ENCODE data around the gene PRKCA.
A peak's percentile ranks its signal among the peaks of the same experiment; 100 is the strongest.

The PRKCA gene

GRCh38 chr17:66540131-66540781 is 237.8 kb downstream of the PRKCA start:
- H3K4me3 ChIP-seq (ENCODE audit: control insufficient read depth, low read depth, low read length), result peak overlapping the region; percentile 9
- no peak for TF ChIP-seq CTCF (conservative IDR thresholded peaks at IDR 0.05; ENCODE audit: control insufficient read depth, insufficient read depth, low read depth, low read length)
- DNase-seq (ENCODE audit: low read depth), result peak; percentile 95

DNA sequence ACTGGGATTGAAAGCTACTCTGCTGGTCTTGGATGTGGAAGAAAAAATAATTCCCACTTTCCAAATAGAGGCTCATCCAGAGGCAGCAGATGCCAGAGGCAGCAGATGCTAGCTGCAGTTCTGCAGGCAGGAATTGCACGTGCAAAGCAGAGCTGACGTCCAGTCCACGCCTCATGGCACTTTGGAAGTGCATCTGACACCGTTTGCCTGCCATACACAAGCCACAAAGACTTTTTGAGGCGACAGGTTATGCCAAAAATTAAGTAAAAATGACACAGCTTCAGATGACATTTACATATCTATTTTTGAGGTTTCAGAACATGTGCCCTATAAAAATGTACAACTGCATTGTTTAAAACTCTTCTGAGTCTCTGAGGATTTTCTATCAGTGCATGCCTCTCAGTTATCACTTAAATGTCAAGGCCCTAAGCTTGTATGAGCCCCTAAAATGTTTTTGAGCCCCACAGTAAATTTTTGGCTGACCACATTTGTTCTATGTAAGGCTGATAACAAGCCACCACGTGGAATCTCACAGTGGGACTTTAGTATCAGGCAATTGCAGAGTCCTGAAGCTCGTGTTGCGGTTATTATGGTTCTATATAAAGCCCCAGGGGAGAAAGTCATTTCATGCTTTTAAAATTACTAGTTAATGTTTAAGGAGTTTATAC is 239.2 kb downstream of the PRKCA start:
- no peak for TF ChIP-seq CTCF (conservative IDR thresholded peaks at IDR 0.05; ENCODE audit: control insufficient read depth, insufficient read depth, low read depth, low read length)
- no peak overlapping the region for H3K4me3 ChIP-seq (ENCODE audit: control insufficient read depth, low read depth, low read length)
- no peak for DNase-seq (ENCODE audit: low read depth)

- no peak for TF ChIP-seq CTCF (conservative IDR thresholded peaks at IDR 0.05; ENCODE audit: control insufficient read depth, insufficient read depth, low read depth, low read length)
- DNase-seq (ENCODE audit: low read depth), result peak; percentile 70
Observed at GRCh38 chr17:66542129-66542966, 239.9 kb downstream of the PRKCA start.

GRCh38 chr17:66542967-66543520 is 240.6 kb downstream of the PRKCA start:
- DNase-seq (ENCODE audit: low read depth), result peak; percentile 63
- H3K4me3 ChIP-seq (ENCODE audit: control insufficient read depth, low read depth, low read length), result no peak overlapping the region
- TF ChIP-seq CTCF (conservative IDR thresholded peaks at IDR 0.05; ENCODE audit: control insufficient read depth, insufficient read depth, low read depth, low read length), result no peak

More at GRCh38 chr17:66542129-66542966, 239.9 kb downstream of the PRKCA start:
- no peak overlapping the region for H3K4me3 ChIP-seq (ENCODE audit: control insufficient read depth, low read depth, low read length)

DNA sequence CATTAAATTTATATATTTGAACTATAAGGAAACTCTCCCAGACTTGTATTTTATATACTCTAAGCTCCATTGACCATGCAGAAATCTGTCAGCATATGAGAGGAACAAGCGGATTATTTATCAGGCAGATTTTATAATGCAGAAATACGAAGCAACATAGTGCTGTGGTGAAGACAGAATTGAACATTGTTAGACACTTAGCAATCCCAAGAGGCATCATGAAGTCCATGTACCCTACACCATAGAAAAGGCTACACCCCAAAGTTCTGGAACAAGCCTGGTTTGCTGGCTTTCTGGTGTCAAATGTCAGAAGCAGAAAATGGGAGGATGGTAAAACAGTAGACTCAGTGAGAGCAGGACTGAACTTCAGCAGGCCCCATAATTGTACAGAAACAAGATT is 241.1 kb downstream of the PRKCA start:
- DNase-seq (ENCODE audit: low read depth), result peak; percentile 23
- no peak for TF ChIP-seq CTCF (conservative IDR thresholded peaks at IDR 0.05; ENCODE audit: control insufficient read depth, insufficient read depth, low read depth, low read length)
- no peak overlapping the region for H3K4me3 ChIP-seq (ENCODE audit: control insufficient read depth, low read depth, low read length)

- H3K4me3 ChIP-seq (ENCODE audit: control insufficient read depth, low read depth, low read length), result no peak overlapping the region
- TF ChIP-seq CTCF (conservative IDR thresholded peaks at IDR 0.05; ENCODE audit: control insufficient read depth, insufficient read depth, low read depth, low read length), result no peak
- no peak for DNase-seq (ENCODE audit: low read depth)
Observed at GRCh38 chr17:66545918-66546317, 243.5 kb downstream of the PRKCA start.
